ENCODE data around the gene TPCN2. TPM values are rescaled to one million over a fixed set of nuclear protein-coding genes. Genes with fewer than 3 reads are reported as not detected.

The TPCN2 gene
- total RNA-seq, 2 donors from 2014 or later: 14.5 to 21.1 TPM

GRCh38 chr11:69172674-69173073 is 123.9 kb downstream of the TPCN2 start:
- Histone ChIP-seq H3K36me3 (no peaks in the 10 kb centered on the region), H3K4me1 (no peaks in the 10 kb centered on the region), H3K9ac (ENCODE audit: low read depth in 2 of 2, low read length in 2 of 2) (no peak overlapping the region), H3K27me3 (no peaks in the 10 kb centered on the region), H3K27ac (no peak overlapping the region), H3K4me3 (no peak overlapping the region), H3K9me3 (no peaks in the 10 kb centered on the region)
- intact Hi-C loops (cut with DNase I): no loop called here
- DNase-seq: no peak
- no peak for TF ChIP-seq CTCF (IDR thresholded peaks at IDR 0.05)

- H3K27me3 ChIP-seq: no peaks in the 10 kb centered on the region
- DNase-seq: no peak
- H3K9me3 ChIP-seq: no peaks in the 10 kb centered on the region
- no peak overlapping the region for H3K9ac ChIP-seq (ENCODE audit: low read depth in 2 of 2, low read length in 2 of 2)
- no peak overlapping the region for H3K4me3 ChIP-seq
- H3K4me1 ChIP-seq: no peaks in the 10 kb centered on the region
- no peaks in the 10 kb centered on the region for H3K36me3 ChIP-seq
- TF ChIP-seq CTCF (IDR thresholded peaks at IDR 0.05): no peak
- H3K27ac ChIP-seq: no peak overlapping the region
- intact Hi-C loops (cut with DNase I): no loop called here
Measured at GRCh38 chr11:69173331-69173730, 124.6 kb downstream of the TPCN2 start.

- no peak for TF ChIP-seq CTCF (IDR thresholded peaks at IDR 0.05)
- no peak overlapping the region for H3K9ac ChIP-seq (ENCODE audit: low read depth in 2 of 2, low read length in 2 of 2)
- no peak overlapping the region for H3K27ac ChIP-seq
- H3K4me3 ChIP-seq: no peak overlapping the region
- H3K36me3 ChIP-seq: no peaks in the 10 kb centered on the region
- no peak for DNase-seq
- H3K27me3 ChIP-seq: no peaks in the 10 kb centered on the region
- H3K9me3 ChIP-seq: no peaks in the 10 kb centered on the region
- intact Hi-C loops (cut with DNase I): no loop called here
- H3K4me1 ChIP-seq: no peaks in the 10 kb centered on the region
Measured at GRCh38 chr11:69173925-69174581, 125.3 kb downstream of the TPCN2 start.

- H3K27me3 ChIP-seq: no peaks in the 10 kb centered on the region
- H3K36me3 ChIP-seq: no peaks in the 10 kb centered on the region
- no peak overlapping the region for H3K9ac ChIP-seq (ENCODE audit: low read depth in 2 of 2, low read length in 2 of 2)
- DNase-seq: no peak
- intact Hi-C loops (cut with DNase I): no loop called here
- no peaks in the 10 kb centered on the region for H3K9me3 ChIP-seq
- no peaks in the 10 kb centered on the region for H3K4me1 ChIP-seq
- H3K27ac ChIP-seq: no peak overlapping the region
- no peak overlapping the region for H3K4me3 ChIP-seq
- TF ChIP-seq CTCF (IDR thresholded peaks at IDR 0.05): no peak
Measured at GRCh38 chr11:69174841-69175240, 126.1 kb downstream of the TPCN2 start.

GRCh38 chr11:69178819-69179482 is 130.2 kb downstream of the TPCN2 start:
- intact Hi-C loops (cut with DNase I): no loop called here

More at GRCh38 chr11:69178819-69179482, 130.2 kb downstream of the TPCN2 start:
- no peaks in the 10 kb centered on the region for H3K36me3 ChIP-seq
- H3K27ac ChIP-seq: no peak overlapping the region
- no peaks in the 10 kb centered on the region for H3K9me3 ChIP-seq
- H3K9ac ChIP-seq (ENCODE audit: low read depth in 2 of 2, low read length in 2 of 2): no peak overlapping the region
- no peak for TF ChIP-seq CTCF (IDR thresholded peaks at IDR 0.05)
- no peaks in the 10 kb centered on the region for H3K27me3 ChIP-seq
- no peak for DNase-seq
- H3K4me1 ChIP-seq: no peaks in the 10 kb centered on the region
- no peak overlapping the region for H3K4me3 ChIP-seq

All from colonic mucosa (tissue), 4 donors.